CD4-positive, alpha-beta T cell treated with Interleukin-12 subunit alpha and Interleukin-12 subunit beta, for 1 hour (primary cell): ENCODE measurements around the gene TKT.
A peak's percentile ranks its signal among the peaks of the same experiment; 100 is the strongest.
"Not testable (repeated sequence)": the region's sequence is repeated elsewhere in the genome, so short reads cannot be mapped to it uniquely, and the experiment has no call there.

ENCODE experiments used
- DNase-seq: peaks from one replicate; pipeline ENCODE4 v3.0.0-alpha.2; 2020

Gene TKT, protein sequence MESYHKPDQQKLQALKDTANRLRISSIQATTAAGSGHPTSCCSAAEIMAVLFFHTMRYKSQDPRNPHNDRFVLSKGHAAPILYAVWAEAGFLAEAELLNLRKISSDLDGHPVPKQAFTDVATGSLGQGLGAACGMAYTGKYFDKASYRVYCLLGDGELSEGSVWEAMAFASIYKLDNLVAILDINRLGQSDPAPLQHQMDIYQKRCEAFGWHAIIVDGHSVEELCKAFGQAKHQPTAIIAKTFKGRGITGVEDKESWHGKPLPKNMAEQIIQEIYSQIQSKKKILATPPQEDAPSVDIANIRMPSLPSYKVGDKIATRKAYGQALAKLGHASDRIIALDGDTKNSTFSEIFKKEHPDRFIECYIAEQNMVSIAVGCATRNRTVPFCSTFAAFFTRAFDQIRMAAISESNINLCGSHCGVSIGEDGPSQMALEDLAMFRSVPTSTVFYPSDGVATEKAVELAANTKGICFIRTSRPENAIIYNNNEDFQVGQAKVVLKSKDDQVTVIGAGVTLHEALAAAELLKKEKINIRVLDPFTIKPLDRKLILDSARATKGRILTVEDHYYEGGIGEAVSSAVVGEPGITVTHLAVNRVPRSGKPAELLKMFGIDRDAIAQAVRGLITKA

DNA sequence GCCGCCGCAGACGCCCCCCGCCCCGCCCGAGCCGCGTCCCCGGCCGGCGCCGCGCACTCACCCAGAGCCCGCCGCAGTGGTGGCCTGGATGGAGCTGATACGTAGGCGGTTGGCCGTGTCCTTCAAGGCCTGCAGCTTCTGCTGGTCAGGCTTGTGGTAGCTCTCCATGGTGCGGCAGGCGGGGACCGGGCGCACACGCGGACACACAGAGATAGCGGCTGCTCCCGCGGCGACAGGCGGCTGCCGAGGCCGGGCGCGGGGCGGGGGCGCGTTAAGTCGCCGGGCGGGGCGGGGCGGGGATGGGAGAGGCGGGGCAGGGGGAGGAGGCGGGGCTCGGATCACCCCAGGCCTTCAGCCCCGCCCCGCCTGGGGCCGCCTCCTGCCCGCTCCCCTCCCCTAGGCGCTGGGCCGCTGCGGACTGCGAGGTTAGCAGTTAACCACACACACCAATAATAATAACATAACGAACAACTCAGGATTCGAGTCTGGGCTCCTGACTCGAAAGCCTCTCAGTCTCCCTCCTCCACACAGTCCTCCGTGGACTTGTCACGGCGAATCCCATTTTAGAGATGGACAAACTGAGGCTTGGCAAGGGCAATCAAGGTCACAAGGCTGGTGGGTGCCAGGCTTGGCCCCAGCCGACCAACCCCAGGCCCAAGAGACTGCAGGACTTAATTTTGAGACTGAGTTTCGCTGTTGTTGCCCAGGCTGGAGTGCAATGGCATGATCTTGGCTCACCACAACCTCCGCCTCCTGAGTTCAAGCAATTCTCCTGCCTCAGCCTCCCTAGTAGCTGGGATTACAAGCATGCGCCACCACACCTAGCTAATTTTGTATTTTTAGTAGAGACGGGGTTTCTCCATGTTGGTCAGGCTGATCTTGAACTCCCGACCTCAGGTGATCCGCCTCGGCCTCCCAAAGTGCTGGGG, at the start of gene TKT:
TSS of gene TKT (minus strand) at position 248 of the 929 bp plus-strand sequence. CDS start at position 168, 80 bp downstream.
- DNase-seq, result peak; percentile 87

DNA sequence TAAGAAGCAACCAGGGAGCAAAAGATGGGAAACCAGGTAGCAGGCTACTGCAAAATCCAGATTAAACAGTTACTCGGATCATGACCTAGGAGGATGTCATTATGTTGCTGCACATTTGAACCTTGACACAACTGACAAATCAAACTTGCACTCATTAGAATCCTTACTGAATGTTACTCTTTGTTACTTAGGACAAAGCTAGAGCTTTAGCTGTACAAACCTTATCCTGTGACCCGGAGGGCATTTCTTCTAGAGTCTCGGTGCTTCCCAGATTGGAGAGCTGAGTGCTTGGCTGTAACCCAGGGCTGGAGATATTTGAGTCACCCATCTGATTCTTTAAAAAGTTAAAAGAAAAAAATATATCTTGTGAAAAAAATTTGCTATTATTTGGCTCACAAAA, 48.1 kb upstream of the TKT start:
- no peak for DNase-seq

DNA sequence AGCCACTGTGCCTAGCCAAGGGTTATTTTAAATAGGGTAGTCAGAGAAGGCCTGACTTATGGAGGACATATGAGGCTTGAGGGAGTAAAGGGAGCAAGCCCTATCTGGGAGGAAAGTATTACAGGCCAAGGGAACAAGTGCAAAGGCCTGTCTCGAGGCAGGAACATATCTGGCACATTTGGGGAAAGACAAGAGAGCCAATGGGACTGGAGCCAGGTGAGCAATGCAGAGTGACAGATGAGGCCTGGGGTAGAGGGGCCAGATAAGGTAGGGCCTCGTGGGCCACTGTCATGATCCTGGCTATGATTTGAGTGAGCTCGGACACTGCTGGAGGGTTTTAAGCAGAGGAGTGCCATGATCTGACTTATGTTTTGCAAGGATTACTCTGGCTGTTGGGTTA, 47.7 kb upstream of the TKT start:
- DNase-seq, result no peak

DNA sequence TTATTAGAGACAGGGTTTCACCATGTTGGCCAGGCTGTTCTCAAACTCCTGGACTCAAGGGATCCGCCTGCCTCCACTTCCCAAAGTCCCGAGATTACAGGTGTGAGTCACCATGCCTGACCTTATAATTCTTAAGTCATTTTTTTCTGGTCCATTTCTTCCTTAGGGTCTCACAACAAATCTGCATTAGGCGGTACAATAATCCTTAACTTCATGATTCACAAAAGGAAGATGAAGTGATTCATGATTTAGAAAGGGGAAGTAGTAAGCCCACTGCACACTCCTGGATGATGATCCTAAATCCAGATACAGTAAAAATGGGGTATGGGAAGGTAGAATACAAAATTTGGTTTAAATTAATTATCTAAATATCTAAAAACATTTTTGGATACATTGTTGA, 45.0 kb upstream of the TKT start:
- no peak for DNase-seq

DNA sequence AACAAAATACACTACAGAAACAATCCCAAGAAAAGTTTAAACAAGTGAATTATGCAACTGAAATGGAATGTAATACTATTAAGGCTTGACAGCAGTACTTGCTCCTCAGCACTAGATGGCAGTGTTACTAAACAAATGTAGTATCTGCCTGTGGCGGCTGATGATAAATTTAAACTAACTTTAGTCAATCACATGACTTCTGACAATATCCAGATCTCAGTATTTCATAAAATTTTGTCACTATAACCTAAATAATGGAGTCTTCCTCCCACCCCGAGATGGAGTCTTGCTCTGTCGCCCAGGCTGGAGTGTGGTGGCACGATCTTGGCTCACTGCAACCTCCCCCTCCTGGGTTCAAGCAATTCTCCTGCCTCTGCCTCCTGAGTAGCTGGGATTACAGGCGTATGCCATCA, 43.8 kb upstream of the TKT start:
- peak; percentile 57 for DNase-seq

DNA sequence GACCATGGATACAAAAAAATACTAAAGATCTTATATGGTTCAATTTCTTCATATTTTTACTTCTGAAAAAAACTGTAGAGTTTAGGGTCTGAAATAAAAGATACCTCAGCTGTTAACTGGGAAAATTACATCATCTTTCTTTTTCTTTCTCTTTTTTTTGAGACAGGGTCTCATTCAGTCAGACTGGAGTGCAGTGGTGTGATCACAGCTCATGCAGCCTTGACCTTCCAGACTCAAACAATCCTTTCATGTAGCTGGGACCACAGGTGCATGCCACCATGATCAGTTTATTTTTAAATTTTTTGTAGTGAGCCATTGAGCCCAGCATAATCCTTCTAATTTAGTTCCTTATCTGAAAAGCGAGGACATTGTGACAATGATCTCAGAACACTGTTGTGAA, 39.6 kb upstream of the TKT start:
- DNase-seq, result no peak

DNA sequence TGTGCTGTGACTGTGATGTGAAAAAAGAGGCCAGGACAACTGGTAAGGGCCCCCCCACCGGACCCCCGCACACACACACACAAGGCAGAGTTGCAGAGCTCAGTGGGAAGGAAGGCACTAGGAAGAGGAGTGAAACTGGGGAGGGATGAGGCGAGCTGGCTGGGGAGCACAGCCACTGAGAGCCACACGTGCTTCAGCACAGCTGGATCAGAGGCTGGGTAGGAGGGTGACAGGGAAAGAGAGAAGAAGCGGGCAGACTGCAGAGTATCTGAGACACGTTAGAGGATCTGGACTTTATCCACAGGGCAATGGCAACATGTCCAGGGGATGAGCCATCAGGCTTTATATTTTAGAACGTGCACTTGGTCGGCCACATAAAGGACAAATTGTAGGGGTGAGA, 38.0 kb upstream of the TKT start:
- no peak for DNase-seq

DNA sequence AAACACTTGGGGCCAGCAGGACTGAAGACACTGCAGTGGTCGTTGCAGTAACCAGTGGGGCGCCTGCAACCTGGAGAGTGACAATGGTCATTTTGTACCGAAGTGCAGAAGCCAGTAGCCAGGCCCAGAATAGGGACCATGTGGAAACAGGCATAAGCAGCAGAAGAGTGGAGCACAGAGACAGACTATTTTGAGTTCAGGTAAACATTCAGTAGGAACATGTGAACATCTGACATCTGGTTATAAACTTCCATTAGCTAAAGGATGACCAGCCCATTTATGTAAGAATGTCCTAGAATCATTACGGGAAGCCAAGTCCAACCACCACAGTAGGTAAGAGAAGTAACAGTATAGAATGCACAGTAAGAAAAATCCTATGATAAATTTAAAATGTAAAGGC, 32.4 kb upstream of the TKT start:
- no peak for DNase-seq

DNA sequence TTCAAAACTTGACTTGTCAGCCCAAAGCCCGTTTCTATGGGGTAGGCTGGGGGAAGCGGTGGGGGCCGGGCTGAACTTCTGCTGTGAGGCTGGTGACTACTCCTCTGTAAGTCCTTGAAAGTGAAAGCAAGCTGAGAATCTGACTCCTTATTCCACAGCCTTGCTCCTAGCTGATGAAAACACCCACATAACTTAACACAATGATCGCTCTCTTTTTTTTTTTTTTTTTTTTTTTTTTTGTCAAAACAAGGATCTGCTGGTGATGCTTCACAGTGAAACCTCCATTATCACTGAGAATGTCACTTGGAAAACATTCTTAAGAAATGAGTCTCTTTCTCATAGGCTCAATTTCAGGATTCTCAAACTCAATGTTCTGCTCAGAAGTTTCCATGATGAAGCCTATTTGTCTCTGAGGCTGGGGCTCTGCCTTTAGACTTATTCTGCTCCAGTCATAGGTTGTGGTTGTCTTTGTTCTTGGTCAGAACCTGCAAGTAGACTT, 31.4 kb upstream of the TKT start:
- no peak for DNase-seq

DNA sequence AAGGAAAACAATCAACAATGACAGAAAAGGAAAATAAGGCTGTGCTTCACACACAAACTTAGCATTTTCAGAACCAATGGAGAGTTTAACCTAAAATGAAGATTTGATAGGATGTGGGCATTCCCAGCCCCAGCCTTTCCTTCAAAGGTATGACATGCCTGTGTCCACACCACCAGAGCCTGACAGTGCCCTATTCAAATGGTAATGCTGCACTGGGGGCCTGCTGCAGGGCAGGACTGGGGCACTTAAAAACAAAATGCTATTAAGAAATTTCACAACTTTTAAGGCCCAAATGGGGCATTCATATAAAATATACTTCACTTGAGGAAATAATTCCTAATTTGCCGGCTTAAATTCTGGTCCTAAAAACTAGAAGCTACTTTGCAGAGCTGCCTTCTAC, 30.9 kb upstream of the TKT start:
- DNase-seq, result no peak

DNA sequence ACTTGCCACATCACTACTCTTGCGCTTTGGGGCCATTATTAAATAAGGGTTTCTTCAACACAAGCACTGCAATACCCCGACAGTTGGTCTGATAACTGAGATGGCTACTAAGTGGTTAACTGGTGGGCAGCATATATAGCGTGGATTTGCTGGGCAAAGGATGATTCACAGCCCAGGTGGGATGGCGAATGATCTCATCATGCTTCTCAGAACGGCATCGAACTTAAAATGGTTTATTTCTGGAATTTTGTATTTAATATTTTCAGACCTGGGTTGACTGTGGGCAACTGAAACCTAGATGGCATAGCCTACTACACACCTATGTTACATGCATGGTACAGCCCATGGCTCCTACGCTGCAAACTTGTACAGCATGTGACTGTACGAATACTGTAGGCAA, 26.8 kb upstream of the TKT start:
- DNase-seq, result no peak

DNA sequence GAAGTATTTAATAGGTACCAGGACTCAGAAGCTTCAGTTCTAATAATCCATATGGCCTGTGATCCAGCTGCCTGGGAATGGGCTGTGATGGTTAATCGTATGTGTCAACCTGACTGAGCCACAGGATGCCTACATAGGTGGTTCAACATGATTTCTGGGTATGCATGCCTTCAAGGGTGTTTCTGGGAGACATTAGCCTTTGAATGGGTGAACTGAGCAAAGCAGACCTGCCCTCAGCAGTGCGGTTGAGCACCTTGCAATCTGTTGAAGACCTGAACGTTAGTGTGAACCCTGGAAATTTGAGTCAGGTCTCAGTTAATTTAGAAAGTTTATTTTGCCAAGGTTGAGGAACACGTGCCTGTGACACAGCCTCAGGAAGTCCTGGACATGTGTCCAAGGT, 22.8 kb upstream of the TKT start:
- DNase-seq, result no peak

DNA sequence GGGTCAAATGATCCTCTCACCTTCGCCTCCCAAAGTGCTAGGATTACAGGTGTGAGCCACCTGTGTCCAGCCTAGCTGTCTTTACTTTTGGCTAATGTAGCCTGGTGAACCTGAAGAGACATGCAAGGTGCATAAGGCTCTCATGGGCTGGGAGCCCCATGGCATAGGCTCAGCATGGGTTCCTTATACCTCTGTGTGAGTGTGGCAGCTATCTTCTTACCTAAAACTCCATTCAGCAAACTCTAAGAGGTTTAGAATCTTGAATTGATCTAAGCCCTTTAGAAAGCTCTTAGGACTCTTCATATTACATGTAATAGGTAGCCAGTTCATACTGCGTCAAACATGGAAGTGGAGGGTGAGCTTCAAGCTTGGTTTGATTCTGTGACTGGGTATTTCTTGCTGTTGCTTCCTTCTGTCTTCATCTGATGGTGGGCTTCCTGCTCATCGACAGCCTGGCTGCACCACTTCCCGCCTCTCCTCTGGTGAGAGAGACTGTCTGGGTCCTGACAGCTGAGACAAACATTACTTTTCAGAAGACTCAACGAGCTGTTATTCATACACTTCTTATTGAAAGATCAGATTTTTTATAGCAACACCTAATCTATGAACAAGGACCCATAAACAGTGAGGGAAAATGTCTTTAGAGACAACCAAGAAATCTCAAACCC, 19.2 kb upstream of the TKT start:
- DNase-seq, result no peak

DNA sequence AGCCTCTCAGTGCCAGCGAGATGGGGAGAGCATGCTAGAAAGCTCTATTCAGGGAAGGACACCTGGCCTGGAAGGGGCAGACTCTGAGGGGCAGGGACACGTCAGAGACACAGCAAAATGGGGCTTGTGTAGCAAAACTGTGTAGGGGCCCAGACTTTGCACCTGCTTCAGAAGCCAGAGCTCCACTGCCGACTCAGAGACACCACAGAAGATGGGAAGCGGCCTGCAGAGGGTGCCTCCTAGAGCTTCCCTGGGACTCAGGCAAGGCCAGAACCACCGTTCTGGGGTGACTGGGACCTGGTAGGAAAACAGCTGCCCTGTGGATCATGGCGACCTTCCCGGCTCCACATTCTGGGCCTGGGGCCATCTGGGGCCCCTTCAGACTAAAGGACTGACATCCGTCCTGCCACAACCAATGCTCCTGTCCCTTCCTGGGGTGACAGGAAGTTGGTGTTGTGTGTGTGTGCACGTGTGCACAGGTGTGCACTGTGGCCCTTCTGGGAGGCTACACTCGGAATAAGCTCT, 17.4 kb upstream of the TKT start:
- no peak for DNase-seq

DNA sequence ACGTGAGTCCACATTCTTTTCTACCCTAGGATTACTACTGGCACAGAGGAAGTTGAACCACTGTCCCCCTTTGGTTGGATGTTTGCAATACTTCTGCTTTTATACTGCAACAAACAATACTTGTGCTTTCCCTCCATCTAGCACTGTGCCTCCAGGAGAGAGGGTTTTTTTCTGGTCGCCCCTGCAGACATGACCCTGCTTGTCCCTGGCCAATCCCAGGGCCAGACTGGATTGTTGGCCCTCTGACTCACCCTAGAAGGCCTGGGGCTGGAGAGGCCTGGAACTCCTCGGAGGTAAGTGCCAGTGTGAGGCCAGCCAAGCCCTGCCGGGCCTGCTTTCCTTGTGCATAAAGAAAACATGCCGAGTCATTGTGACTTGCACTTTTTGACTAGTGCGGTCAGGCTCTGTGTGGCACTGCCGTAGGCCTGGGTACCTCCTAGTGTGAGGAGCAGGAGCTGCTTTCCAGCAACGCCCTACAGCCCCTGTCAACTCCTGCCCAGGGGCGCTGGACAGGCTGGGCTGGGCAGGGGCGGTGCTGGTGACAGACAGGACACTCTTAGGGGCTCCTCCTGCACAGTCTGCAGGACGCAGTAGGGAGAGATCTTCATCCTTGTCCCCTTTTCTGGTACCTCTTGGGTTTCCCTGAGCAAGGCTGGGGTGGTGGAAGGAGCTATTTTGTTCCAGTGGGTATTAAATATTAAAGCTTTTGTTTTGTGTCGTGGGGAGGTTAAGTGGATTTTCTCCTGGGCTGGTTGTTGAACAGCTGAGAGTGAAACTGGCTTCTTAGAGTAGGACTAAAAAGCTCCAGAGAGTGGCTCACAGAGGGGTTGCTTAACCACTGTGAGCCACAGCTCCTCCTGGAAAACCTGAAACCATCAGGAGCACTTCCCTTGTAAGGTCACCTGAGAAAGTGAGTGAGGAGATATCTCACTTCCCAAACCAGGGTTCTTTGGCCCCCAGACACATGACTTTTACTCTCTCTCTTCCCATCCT, 14.4 kb upstream of the TKT start:
- DNase-seq, result peak; percentile 16

DNA sequence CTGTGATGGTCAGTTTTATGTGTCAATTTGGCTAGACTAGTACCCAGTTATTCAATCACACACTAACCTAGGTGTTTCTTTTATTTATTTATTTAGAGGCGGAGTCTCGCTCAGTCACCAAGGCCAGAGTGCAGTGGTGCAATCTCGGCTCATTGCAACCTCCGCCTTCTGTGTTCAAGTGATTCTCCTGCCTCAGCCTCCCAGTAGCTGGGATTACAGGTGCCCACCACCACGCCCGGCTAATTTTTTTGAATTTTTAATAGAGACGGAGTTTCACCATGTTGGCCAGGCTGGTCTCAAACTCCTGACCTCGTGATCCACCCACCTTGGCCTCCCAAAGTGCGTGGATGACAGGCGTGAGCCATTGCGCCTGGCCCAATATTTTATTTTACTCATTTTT, 13.4 kb upstream of the TKT start:
- not testable (repeated sequence) for DNase-seq

DNA sequence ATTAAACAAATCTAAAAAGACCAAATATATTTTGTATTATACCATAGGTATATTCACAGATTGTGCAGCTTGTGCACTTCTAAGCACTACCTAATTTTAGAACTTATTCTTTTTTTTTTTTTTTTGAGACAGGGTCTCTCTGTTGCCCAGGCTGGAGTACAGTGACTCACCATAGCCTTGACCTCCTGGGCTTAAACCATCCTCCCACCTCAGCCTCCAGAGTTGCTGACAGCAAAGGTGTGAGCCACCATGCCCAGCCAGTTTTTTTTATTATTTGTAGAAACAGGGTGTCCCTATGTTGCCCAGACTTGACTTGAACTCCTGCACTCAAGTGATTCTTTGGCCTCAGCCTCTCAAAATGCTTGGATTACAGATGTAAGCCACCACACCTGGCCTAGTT, 11.9 kb upstream of the TKT start:
- DNase-seq, result no peak

DNA sequence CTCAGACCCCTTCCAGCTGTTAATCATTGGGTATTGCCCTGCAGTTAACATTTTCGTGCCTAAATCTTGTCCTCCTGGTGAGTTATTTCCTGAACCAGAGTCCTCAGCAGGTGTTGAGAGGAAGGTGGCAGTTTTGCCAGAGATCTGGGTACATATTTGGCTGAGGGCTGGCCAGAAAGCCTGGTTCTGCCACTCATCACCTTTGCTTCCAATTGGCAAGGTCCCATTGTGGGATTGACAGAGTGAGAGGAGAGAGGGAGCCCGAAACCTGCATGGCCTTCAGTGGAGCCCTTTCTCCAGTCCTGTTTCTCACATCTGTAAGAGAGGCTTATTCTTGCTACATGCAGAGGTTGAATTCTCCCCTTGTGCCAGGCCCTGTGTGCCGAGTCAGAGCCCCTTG, 8.9 kb upstream of the TKT start:
- no peak for DNase-seq

DNA sequence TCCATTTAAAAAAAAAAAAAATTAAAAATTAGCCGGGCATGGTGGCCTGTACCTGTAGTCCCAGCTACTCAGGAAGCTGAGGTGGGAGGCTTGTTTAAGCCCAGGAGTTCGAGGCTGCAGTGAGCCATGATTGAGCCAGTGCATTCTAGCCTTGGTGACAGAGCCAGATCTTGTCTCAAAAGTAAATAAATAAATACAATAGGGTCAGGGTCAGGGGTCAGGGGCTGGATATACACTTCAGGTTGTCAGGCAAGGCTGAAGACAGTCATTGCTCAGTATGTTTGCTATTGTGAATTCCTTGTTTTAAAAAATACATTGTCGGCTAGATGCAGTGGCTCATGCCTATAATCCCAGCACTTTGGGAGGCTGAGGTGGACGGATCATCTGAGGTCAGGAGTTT, 8.1 kb upstream of the TKT start:
- DNase-seq, result no peak

DNA sequence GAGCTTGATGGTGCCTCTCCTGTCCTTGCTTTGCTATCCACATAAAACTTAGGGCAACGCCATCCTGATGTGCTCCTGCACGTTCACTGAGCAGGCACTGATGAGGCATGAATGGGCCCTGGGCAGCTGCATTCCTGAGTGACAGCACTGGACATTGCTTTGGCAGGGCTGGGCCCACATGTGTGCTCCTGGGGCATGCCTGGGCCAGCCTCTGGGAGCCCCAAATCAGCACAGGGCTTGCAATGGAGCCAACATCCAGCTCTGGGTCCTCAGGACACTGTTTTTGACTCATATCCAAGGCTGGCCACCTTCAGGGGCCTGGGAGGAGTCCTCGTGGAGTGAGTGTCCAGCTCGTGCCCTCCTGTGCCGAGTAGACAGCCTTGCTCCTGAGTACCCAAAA, 5.9 kb upstream of the TKT start:
- DNase-seq, result no peak

DNA sequence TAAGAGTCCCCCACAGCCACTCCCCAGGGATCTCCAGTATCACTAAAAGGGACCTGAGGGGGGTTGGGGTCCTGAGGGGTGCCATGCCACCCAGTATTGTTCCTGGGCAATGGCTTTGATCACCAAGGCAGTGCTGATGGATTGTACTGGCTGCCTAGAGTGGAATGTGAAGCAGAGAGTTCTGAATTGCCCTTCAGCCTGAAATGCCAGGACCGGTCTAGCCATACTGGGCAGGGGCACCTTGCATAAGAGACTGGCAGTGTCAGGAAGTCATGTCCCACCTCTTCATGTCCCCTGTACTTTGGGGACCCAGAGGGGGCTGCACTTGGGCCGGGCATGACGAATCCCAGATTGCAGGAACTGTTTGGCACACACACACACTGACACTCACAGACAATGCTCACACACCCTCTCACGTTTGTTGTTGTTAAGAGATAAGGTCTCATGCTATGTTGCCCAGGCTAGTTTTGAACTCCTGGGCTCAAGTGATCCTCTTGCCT, 4.5 kb upstream of the TKT start:
- no peak for DNase-seq
